HG03139 (cell line): ENCODE data around the gene NADK.

ENCODE experiments used
- ATAC-seq: cut with Tn5 transposase; IDR thresholded peaks from one replicate; pipeline ENCODE4 v1.9.1; 2021; ENCODE audit not compliant: unreplicated experiment

Gene NADK

GRCh38 chr1:1786836-1787605 lies 8.8 kb upstream of the NADK start:
- ATAC-seq = no peak

GRCh38 chr1:1785666-1786065 lies 7.4 kb upstream of the NADK start:
- ATAC-seq = no peak

- no peak for ATAC-seq
Measured at GRCh38 chr1:1784933-1785332, 6.7 kb upstream of the NADK start.

GRCh38 chr1:1783320-1783719 lies 5.0 kb upstream of the NADK start:
- no peak for ATAC-seq

DNA sequence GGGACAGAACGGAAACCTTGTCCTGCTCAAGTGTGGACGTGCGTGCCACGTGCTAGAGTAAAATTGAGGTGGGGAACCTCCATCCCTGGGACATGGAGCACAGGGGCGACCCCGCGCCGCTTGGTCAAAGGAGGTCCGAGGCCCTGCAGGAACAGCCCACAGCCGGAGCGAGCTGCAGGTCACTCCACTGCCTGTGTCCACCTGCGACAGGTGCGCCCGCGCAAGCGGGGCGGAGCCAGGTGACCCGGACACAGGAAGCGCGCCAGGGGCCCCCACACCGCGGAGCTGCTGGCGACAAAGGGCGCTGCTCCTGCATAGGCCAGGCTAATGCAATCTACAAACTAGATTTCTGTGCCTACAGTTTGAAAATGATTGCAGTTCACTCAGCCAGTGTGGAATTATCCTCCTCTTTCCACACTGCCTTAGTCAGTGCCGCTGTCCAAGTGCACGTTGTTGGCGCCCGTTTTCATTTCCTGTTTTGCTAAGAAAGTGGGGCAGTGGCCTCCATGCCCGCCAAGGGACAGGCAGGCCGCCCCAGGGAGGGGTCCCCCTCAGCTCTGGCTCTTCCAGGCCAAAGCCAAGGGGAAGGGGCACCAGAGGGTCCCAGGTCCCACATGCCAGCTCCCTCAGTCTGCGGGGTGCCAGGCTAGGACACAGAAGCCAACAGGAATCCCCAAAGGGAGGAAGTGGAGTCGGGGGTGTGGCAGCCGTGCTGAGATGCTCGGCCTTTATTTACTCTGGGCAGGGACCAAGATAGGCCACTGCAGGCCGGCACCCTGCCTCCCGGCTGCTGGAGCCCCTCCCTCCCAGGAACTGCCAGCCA lies 4.3 kb upstream of the NADK start:
- no peak for ATAC-seq

GRCh38 chr1:1781526-1781903 lies 3.2 kb upstream of the NADK start:
- no peak for ATAC-seq

- ATAC-seq = no peak
Measured at GRCh38 chr1:1780598-1781525, 2.6 kb upstream of the NADK start.

DNA sequence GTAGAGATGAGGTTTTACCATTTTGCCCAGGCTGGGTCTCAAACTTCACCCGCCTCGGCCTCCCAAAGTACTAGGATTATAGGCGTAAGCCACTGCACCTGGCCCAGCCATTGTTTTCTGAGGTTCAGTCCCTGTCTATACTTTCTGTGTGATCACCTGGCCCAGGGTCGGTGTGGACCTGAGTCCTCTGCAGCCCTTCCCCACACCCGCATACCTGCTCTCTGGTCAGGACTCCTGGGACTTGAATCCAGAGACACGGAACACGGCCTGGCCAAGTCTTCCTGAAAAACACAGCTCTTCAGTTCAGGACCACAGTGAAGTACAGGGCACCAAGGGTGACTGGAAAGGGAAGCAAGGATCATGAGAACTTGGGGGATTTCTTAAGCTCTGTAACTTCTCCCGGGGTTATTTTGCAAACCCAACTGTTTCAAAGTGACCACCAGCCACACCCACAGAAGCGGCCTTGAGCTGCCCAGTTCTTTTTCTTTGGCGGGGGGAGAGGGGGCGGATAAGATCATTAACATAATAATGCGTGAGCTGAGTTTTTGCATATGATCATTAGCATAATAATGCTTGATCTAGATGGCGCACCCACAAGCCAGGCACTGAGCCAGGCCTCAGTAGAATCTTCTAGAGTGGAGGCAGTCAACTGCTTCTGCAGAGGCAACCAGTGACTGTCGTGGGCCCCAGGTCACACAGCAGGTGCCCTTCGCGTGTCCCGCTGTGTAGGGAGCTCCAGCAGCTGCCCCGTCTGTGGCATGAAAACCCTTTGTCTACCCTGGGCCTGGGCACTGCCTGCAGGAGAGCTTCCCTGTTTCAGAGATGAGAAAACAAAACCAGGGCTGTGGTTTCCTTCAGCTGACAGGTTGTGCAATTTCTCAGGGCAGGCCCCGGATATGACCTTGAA lies 1.7 kb upstream of the NADK start:
- peak; percentile 32 for ATAC-seq

DNA sequence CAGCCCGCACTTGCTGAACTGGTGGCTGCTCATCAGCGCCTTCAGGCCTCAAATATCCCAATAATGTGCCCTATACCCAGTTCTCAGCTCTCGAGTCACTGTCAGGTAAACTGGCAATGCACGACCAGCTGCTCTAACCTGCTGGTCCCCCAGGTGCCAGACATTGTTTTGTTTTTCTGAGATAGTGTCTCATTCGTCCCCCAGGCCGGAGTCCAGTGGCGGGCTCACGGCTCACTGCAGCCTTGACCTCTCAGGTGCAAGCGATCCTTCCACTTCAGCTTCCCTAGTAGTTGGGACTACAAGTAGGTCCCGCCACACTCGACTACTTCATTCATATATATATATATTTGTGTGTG lies 1.0 kb upstream of the NADK start:
- no peak for ATAC-seq

DNA sequence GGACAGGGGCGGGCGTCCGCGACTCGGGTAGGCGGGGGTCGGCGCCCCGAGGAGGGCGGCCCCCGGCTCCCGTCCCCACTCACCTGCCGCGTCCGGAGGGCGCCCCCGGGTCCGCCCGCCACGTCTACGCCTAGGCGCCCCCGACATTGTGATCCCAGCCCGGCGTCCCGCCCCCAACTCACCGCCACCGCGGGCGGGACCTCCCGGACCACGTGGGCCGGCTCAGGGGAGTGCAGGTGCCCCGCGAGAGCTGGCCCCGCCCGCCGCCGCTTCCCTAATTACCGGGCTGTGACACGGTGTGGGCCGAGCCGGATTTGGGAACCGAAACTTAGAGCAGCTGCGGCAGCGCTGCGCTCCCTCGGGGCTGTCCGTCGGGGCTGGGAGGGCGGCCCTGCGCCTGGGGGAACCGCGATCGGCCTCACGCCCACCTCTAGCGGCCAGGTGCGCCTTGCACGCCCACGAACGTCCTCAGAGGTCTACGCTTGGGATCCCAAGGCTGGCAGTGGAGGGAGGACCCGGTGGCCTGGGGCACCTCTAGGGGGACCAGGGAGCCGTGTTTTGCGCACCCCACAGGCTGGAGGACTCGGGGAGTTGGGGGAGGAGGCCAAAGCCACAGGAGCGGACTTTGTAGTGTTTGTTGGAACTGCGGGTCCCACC lies 521 bp upstream of the NADK start:
- peak; percentile 54 for ATAC-seq

GRCh38 chr1:1777583-1777899 lies 729 bp downstream of the NADK start:
- no peak for ATAC-seq

- ATAC-seq = no peak
Measured at GRCh38 chr1:1776672-1777582, 1.3 kb downstream of the NADK start.

GRCh38 chr1:1775327-1776226 lies 2.7 kb downstream of the NADK start:
- ATAC-seq = no peak

DNA sequence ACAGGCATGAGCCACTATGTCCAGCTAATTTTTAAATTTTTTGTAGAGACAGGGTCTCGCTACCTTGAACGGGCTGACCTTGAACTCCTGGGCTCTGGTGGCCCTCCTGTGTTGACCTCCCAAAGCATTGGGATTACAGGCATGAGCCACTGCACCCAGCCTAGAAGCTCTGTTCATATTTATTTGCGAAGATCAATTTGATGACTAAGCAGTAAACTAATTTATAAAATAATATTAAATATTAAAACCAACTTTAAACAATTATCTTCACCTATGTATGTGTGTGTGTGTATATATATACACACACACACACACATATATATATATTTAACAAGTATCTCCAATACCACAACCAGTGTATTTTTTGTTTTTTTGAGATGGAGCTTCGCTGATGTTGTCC lies 4.4 kb downstream of the NADK start:
- no peak for ATAC-seq

DNA sequence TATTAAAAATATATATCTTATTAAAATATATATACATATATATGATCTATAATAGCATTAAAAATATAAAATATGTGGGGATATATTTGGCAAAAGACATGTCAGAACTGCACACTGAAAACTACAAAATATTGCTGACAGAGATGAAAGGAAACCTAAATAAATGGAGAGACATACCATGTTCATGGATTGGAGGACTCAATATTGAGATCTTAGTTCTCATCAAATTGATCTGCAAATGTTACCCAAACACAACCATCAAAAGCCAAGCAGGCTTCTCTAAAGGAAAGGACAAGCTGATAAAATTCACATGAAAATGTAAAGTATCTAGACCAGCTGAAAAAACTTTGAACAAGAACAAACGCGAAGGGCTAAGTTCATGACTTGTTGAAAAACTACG lies 7.2 kb downstream of the NADK start:
- no peak for ATAC-seq

GRCh38 chr1:1770102-1770501 lies 8.2 kb downstream of the NADK start:
- no peak for ATAC-seq

GRCh38 chr1:1768249-1768992 lies 9.8 kb downstream of the NADK start:
- ATAC-seq = no peak
